GM21825 (cell line): Measurements from ENCODE around the gene TEX51.

Experiments
- ATAC-seq: cut with Tn5 transposase; IDR thresholded peaks from one replicate; pipeline ENCODE4 v1.9.1; 2021; ENCODE audit warnings: mild to moderate bottlenecking, moderate library complexity; ENCODE audit not compliant: unreplicated experiment

TEX51 gene

DNA sequence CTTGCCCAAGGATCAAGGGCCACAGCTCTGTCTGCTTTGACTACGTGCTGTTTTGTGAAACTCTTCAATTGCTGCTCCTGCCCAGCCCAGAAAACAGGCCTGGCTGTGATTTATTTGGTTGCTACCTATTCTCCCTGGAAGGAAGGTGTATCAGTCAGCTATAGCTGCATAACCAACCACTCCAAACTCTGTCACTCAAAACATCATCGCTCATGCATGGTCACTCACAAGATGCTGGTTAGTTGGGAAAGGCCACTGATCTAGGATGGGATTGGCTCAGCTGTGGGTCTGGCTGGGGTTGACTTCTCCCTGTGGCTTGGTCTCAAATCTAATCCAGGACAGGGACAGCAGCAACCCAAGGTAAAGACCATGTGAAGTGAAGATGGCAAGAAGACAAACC is 14.6 kb downstream of the TEX51 start:
- no peak for ATAC-seq

DNA sequence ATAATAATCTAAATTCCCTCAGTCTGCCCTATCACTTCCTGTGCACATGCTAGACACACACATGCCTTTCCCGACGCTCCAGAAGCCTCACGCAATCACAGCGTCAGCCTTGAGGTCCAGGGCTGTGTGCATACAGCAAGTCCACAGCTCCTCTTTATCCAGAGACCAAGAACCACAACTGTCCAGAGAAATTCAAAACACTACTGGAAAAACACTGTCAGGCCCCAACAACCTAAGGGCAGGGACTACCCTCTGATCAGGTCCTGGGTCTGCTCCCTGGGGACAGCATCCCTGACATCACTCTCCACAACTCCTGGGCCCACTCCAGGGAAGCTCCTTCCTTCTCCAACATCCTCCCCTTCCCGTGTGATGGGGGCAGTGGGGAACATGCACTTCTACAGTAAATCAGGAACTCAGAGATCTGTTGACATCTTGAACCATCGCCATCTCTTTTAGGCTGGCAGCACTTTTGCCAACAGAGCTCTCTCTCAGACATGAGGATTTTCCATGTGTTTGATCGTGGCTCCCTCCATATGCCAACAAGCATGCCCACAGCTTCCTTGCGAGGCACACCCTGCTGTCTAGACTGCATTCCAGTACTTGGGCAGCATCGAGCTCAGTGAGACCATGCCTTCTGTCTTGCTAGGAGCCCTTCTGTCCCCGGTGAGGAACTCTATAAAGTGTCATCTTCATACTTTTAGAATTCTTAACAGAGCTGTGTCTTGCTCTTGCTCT is 15.4 kb downstream of the TEX51 start:
- no peak for ATAC-seq

- ATAC-seq: no peak
These were observed 16.3 kb downstream of the TEX51 start for GRCh38 chr2:126914811-126915500.

DNA sequence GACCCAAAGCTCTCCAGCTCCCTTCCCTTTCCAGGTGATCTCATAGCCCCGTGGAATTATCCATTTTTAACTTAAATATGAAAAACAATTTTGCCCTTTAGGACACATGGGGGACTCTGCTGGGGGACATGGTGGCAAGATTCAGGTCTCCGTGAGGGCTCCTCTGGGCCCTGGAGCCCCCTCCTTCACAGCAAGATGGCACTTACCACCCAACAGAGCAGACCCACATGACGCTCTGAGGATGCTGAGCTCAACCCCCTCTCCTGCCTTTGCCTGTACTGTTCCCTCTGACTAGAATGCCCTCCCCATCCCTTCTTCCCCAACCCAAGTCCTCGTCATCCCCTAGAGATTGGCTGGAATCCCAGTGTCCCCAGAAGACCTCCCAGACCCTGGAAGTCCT is 17.2 kb downstream of the TEX51 start:
- no peak for ATAC-seq

DNA sequence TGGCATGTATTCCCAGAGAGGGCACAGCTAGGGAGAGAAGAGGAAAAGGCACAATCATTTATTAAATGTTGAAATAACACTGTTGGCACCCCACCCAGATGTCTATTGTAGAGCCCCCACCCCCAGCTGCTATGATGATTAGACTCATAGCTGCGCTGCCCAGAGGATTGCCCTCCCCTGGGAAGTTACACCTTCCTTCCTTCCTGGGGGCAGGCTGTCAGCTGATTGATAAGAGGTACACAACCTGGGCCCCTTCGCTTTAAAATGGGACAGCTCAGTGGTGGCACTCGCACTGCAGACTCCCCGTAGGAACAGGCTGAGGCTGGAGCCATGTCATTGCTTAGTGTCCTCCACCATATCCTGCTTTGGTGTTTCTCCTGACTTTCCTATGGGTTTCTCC is 18.1 kb downstream of the TEX51 start:
- no peak for ATAC-seq

DNA sequence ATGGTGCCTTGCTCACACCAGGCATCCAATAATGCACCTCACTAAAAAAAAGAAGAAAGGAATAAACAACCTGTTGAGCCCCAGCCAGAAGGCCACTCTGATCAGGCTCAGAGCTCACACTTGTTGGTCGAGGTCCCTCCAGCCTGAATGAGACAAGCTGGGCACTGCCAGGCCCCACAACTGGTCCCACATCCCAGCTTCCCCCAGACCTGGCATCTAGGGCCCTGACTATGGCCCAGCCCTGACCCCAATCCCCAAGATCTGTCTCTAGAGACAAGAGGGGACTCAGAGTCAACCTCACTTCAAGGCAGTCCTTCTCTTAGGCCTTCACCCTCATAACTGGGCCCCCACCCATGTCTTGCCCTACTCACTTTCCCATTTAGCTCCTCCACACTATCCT is 22.4 kb downstream of the TEX51 start:
- ATAC-seq: no peak

DNA sequence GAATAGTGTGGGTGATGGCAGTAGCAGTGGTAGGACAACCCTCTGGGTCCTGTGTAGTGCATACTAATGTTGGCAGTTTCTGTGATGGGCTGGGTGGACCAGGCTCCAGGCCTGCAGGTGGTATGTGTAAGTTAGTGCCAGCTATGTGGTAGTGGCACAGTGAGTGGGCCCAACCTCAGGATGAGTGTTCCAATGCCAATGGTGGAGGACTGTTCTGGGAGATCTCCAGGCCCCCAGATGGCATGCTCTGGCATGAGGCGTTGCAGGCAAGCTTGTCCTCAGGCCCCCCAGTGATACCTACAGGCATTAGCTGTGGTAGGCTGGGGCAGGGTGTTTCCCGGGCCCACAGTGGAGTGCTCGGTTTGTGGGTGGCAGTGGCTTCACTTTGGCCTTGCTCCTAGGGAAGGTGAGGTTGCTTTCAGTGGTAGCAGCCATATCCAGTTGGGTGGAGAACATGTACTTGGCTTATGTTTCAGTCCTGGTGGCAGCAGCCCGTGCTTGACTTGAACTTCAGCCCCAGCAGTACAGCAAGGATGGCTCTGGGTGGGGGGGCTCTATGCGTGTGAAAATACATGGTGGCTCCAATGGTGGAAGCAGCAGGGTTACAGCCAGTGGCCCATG is 32.4 kb downstream of the TEX51 start:
- ATAC-seq: no peak

GRCh38 chr2:126932529-126932928 is 33.8 kb downstream of the TEX51 start:
- ATAC-seq: no peak

DNA sequence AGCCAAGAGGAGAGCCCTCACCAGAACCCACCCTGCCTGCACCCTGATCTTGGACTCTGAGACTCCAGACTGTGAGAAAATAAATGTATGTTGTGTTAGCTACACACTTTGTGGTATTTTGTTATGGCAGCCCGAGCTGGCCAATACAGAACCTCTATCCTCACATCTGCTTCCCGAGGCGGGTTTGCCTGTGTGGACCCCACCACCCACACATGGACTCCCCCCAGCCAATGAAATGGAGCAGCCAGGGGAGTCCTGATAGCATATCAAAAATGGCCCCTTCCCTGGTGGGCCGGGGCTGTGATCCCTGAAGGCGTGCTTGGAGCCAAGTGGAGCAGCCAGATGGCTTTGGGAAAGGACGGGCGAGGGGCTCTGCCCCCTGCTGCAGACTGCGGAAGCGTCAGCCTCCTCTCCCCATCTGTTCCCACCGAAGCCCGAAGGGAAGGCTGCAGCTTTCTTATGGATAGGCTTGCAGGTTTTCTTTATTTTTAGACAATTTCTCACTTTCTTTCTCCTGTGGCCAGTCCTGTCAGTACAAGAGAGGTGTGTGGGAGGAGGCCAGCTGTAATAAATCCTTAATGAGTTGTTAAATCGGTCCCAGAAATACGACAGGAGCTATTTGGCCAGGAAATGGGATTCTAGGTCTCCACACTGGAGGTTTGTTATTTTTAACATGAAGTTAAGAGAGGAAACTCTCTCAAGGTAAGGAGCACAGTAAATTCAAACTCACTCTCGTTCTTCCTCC is 34.4 kb downstream of the TEX51 start:
- ATAC-seq: no peak

DNA sequence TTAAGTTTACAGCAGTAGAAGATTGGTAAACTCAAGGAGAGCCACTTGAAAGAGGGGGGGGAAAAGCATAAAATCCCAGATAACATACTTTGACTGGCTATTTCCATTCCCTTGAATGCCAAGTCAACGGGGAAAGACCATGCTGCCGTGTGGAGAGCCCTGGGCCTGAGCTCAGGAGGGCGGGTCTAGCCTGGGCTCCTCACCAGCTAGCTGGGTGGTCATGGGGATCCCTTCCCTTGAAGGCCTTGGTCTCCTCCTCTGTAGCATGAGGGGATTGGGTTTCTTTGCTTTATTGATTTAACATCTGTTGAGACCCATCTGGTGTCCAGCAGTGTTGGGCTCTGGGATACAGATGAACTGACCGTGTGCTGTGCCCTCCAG is 35.0 kb downstream of the TEX51 start:
- no peak for ATAC-seq

DNA sequence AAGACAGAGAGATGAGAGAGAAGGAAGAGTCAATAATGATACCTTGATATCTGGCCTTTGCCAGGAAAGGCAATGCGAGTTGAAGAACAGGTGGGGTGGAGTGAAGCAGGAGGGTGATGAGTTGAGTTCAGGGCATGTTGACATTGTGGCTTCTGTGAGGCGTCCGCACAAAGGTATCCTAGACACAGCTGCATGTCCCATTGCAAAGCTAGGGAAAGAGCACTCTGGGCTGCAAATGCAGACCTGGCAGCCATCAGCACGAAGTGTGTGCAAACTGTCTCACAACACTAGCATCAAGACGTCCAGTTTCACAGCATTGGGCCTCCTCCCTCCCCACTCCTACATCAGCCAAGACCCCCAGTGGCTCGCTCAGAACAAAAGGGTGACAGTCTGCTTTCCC is 36.1 kb downstream of the TEX51 start:
- ATAC-seq: no peak

GRCh38 chr2:126935774-126936173 is 37.1 kb downstream of the TEX51 start:
- ATAC-seq: no peak

DNA sequence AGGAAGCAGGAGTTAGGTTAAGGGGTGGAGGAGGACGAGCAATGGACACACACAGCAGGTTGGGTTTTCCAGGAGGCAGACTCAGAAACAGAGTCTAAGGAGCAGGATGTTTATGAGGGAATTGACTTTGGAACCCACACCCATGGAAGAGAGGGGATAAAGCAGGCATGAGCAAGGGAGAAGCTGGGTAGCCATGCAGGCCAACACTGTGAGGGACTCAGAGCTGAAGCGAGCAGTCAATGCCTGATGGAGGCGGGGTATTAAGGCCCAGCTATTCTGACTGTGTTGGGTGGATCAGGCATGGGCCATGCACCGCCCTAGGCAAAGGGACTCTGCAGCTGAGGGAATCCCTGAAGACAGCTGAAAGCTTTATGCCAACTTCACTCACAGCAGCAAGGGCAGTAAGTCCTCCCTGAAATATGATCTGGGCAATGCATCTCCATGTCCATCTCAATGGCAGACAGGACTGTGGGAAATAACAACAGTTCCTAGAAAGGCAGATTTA is 37.6 kb downstream of the TEX51 start:
- no peak for ATAC-seq

DNA sequence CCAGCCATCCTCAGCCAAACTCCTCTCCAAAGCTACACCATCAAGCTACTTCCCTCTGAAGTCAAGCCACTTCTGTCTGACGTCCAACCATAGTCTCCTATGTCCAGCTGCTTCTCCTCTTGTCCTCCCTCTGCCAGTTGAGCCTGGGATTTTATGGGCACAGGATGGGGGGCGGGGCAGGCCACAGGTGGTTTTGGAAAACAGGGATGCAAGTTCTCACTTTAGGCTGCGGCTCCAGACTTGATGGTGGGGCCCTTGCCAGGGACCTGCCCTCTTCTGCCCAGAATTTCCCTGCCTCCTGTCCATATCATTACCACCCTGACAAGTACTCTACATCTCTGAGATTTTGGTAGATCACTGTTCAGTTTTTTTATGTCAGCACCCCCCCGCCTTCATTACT is 41.6 kb downstream of the TEX51 start:
- ATAC-seq: no peak

DNA sequence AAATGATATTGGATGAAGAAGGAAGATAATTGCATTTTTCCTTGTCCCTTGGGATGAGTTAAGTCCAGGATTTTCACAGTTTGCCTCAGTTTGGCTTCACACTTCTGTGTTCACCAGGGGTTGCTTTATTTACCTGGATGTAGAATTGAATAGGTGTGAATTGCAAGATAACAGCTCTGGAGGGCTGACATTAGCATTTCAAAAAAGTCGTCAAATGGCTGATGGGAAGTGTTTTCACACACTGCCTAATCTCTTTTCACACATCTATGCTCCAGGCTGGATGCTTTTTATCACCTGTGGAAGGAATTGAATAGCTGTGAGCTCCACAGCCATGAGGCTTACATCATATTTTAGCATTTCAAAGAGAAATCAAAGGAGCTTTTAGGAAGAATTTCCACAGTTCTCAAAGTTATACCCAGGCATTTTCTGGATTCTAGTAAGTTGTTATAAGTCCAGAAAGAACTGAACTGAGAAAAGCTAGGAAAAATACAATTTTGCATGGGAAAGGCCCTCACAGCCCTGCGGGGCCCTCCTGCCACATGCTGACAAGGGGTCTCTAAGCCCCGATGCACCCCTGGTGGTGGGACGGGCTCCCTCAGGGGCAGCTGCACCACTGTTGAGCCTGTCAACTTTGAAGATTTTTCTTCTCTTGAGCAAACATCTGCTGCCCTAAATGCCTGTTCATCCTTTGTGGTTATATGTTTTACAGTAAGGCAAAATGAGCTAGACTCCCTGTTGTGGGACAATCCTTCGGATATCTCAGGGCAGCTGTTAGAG is 43.9 kb downstream of the TEX51 start:
- ATAC-seq: no peak

DNA sequence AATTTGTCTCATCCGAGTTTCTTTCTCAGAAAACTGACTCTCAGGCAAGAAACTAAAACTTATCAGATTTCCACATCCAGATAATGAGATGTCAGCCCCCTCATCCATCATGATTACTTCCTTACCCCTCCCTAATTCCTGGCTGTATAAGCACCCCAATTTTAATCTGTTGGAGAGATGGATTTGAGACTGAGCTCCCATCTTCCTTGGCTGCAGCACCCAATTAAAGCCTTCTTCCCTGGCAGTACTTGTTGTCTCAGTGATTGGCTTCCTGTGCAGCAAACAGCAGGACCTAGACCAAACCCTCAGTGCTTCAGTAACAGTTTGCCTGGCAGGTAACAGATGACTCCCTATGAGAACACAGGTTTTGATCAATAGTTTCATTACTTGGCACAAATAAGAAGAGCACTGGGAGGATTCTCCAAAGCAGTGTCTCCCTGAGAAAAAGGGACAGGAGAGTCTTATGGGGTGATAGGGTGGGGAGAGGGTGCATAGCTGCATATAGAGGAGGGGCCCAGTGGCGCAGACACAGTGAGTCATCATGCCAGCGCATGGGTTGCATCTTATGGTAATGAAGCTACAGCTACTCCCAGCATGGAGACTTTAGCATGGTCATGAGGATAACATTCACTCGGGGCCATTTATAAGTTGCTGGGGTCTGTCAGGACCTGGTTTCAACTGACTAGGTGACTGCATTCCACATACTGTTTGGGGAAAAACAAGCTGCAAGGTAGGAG is 45.1 kb downstream of the TEX51 start:
- ATAC-seq: no peak

DNA sequence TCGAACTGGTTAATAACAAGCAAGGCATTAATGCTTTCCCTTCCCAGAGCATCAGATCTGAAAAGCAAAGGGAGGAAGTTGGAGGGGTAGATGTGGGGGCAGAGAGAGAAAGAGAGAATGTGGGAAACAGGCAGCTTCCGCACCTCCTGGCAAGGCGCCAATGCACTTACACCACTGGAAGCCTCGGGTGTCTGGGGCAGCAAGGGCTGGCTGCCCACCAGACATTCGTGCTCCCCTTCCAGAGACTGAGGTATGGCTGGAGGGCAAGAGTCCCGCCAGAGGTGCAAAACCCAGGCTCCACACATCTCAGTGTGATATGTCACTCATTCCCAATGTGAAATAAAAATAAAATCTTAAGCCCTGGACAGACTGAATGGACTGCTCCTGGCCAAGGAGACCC is 46.4 kb downstream of the TEX51 start:
- ATAC-seq: no peak

- no peak for ATAC-seq
These were observed 47.8 kb downstream of the TEX51 start for GRCh38 chr2:126946318-126947102.

GRCh38 chr2:126947103-126947429 is 48.4 kb downstream of the TEX51 start:
- no peak for ATAC-seq
